ENCODE measurements around the gene ANKS1B. TPM values are rescaled to one million over a fixed set of nuclear protein-coding genes. Genes with fewer than 3 reads are reported as not detected.

Gene ANKS1B
- total RNA-seq, 1 experiment from 2014 or later, result 0.54 TPM

DNA sequence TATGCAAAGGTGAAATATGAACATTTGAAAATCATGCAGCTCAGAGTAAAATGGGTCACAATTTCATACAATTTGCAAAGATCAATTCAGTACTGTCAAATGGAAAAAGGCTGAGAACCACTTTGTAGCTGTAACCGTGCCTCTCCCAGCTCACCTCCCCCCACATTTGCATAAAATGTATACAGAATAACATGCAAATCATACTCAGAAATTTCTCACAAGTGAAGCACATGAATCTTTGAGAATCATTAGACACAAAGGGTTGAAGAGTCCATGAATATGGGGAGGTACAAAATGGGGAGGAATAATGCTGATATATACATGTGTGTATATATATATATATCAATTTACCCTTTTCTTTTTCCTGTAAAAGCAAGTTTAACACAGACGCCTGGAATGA is 1177.5 kb downstream of the ANKS1B start:
- Histone ChIP-seq H3K4me3 (replicated peaks in 1 of 2; ENCODE audit: low read depth in 1 of 2, low read length in 2 of 2) (no peak overlapping the region), H3K4me1 (ENCODE audit: control insufficient read depth in 1 of 2, insufficient read depth in 2 of 2, low read length in 2 of 2) (no peaks in the 10 kb centered on the region), H3K4me2 (ENCODE audit: low read length) (no peak overlapping the region), H3K27ac (ENCODE audit: low read depth, low read length) (no peak overlapping the region), H3K27me3 (ENCODE audit: insufficient read depth, low read length) (peaks cover 59% of the 10 kb centered on the region), H2AFZ (ENCODE audit: low read depth, low read length, poor library complexity, severe bottlenecking) (no peak overlapping the region), H3K9ac (ENCODE audit: low read length) (no peak overlapping the region), H3K79me2 (ENCODE audit: insufficient read depth, low read length) (no peaks in the 10 kb centered on the region), H3K36me3 (ENCODE audit: control insufficient read depth in 1 of 2, insufficient read depth in 2 of 2, low read length in 2 of 2) (no peaks in the 10 kb centered on the region), H3K9me2 (ENCODE audit: insufficient read depth) (no peaks in the 10 kb centered on the region), H3K9me3 (ENCODE audit: control insufficient read depth in 1 of 2, insufficient read depth in 1 of 2, low read depth in 1 of 2, low read length in 2 of 2) (no peaks in the 10 kb centered on the region), H4K20me1 (ENCODE audit: insufficient read depth) (no peaks in the 10 kb centered on the region)
- intact Hi-C loops (cut with micrococcal nuclease), result no loop called here
- no peak for TF ChIP-seq TCF7L2 (IDR thresholded peaks at IDR 0.05; ENCODE audit: borderline replicate concordance, extremely low read depth, insufficient read depth, insufficient read length)
- TF ChIP-seq JUND (IDR thresholded peaks at IDR 0.05), result no peak
- no peak for TF ChIP-seq SIN3A (IDR thresholded peaks at IDR 0.05; ENCODE audit: low read depth)
- TF ChIP-seq, protein P1, sequence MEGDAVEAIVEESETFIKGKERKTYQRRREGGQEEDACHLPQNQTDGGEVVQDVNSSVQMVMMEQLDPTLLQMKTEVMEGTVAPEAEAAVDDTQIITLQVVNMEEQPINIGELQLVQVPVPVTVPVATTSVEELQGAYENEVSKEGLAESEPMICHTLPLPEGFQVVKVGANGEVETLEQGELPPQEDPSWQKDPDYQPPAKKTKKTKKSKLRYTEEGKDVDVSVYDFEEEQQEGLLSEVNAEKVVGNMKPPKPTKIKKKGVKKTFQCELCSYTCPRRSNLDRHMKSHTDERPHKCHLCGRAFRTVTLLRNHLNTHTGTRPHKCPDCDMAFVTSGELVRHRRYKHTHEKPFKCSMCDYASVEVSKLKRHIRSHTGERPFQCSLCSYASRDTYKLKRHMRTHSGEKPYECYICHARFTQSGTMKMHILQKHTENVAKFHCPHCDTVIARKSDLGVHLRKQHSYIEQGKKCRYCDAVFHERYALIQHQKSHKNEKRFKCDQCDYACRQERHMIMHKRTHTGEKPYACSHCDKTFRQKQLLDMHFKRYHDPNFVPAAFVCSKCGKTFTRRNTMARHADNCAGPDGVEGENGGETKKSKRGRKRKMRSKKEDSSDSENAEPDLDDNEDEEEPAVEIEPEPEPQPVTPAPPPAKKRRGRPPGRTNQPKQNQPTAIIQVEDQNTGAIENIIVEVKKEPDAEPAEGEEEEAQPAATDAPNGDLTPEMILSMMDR (IDR thresholded peaks at IDR 0.05 in 2 of 3, conservative IDR thresholded peaks at IDR 0.05 in 1 of 3; ENCODE audit: borderline replicate concordance in 1 of 3, insufficient read depth in 1 of 3, low read depth in 2 of 3, low read length in 2 of 3), result no peak
- no peak for TF ChIP-seq POLR2A (IDR thresholded peaks at IDR 0.05; ENCODE audit: borderline replicate concordance, extremely low read depth, insufficient read depth, insufficient read length)
- no TSS peak for BruUV-seq (replicated peaks)
- CTCF ChIA-PET, result no interaction called here
- RAD21 ChIA-PET (ENCODE audit: low non-redundant PET in 1 of 2, low total read pairs in 2 of 2, uncharacterized antibody in 2 of 2, unreplicated experiment in 2 of 2), result no interaction called here
- DNase-seq (ENCODE audit: low read depth, low spot score) (no peak), ATAC-seq (no peak)
- POLR2A ChIA-PET, result no interaction called here

DNA sequence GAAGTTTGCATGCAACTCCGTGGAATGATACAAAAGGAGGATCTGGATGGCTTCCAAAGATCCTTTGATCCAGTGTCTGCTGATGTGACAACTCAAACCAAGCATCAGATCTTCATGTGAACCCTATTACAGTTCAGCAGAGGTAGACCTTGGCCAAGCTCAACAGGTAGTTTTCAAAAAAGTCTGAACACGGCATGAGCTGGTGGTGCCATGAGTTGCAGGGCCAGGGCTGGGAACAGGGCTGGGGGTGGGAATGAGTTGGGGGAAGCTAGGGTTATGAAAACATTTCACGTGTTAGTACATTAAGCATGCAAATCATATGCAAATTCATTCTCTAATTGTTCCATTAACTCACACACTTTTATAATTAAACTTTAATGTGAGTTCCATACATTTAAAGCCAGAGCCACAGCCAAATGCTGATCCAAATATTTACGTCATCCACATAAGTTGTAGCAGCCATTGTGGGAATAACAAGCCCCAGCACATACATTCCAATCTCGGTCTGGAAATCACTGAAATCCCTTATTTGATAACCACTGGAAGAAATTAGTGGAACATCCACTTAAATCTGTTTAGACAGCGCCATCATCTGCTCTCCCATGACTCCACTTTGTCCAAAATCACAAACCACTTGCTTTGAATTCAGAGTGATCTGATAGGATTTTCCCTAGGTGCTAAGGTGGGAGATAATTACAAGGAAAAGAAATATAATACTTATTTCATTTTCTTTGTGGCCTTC is 1181.1 kb downstream of the ANKS1B start:
- ChIA-PET POLR2A (no interaction called here), RAD21 (ENCODE audit: low non-redundant PET in 1 of 2, low total read pairs in 2 of 2, uncharacterized antibody in 2 of 2, unreplicated experiment in 2 of 2) (no interaction called here), CTCF (no interaction called here)
- peak; percentile 4 for DNase-seq (ENCODE audit: low read depth, low spot score)
- ATAC-seq, result no peak
- TF ChIP-seq ZNF274 (IDR thresholded peaks at IDR 0.05; ENCODE audit: low read depth, low read length), result no peak
- TF ChIP-seq, protein P2, sequence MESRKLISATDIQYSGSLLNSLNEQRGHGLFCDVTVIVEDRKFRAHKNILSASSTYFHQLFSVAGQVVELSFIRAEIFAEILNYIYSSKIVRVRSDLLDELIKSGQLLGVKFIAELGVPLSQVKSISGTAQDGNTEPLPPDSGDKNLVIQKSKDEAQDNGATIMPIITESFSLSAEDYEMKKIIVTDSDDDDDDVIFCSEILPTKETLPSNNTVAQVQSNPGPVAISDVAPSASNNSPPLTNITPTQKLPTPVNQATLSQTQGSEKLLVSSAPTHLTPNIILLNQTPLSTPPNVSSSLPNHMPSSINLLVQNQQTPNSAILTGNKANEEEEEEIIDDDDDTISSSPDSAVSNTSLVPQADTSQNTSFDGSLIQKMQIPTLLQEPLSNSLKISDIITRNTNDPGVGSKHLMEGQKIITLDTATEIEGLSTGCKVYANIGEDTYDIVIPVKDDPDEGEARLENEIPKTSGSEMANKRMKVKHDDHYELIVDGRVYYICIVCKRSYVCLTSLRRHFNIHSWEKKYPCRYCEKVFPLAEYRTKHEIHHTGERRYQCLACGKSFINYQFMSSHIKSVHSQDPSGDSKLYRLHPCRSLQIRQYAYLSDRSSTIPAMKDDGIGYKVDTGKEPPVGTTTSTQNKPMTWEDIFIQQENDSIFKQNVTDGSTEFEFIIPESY (IDR thresholded peaks at IDR 0.05; ENCODE audit: extremely low read depth, insufficient replicate concordance, low read length), result no peak
- TF ChIP-seq, protein P3, sequence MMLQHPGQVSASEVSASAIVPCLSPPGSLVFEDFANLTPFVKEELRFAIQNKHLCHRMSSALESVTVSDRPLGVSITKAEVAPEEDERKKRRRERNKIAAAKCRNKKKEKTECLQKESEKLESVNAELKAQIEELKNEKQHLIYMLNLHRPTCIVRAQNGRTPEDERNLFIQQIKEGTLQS (IDR thresholded peaks at IDR 0.05), result no peak
- 0 out of 2 replicates have a peak, but pooled peaks have one; percentile 22 for TF ChIP-seq RAD21 (IDR thresholded peaks at IDR 0.05; ENCODE audit: low read depth)
- no peak for TF ChIP-seq POLR2AphosphoS5 (IDR thresholded peaks at IDR 0.05; ENCODE audit: low read depth, low read length)
- H3K4me2 ChIP-seq (ENCODE audit: low read length), result no peak overlapping the region
- intact Hi-C loops (cut with micrococcal nuclease), result no loop called here
- H4K20me1 ChIP-seq (ENCODE audit: insufficient read depth), result no peaks in the 10 kb centered on the region
- no peaks in the 10 kb centered on the region for H3K36me3 ChIP-seq (ENCODE audit: control insufficient read depth in 1 of 2, insufficient read depth in 2 of 2, low read length in 2 of 2)
- H3K4me1 ChIP-seq (ENCODE audit: control insufficient read depth in 1 of 2, insufficient read depth in 2 of 2, low read length in 2 of 2), result no peaks in the 10 kb centered on the region
- H3K27ac ChIP-seq (ENCODE audit: low read depth, low read length), result no peak overlapping the region
- H2AFZ ChIP-seq (ENCODE audit: low read depth, low read length, poor library complexity, severe bottlenecking), result no peak overlapping the region
- BruUV-seq (replicated peaks), result no TSS peak
- H3K9ac ChIP-seq (ENCODE audit: low read length), result no peak overlapping the region
- H3K27me3 ChIP-seq (ENCODE audit: insufficient read depth, low read length), result peaks cover 59% of the 10 kb centered on the region
- no peaks in the 10 kb centered on the region for H3K9me2 ChIP-seq (ENCODE audit: insufficient read depth)
- H3K9me3 ChIP-seq (ENCODE audit: control insufficient read depth in 1 of 2, insufficient read depth in 1 of 2, low read depth in 1 of 2, low read length in 2 of 2), result no peaks in the 10 kb centered on the region
- H3K4me3 ChIP-seq (replicated peaks in 1 of 2; ENCODE audit: low read depth in 1 of 2, low read length in 2 of 2), result no peak overlapping the region
- H3K79me2 ChIP-seq (ENCODE audit: insufficient read depth, low read length), result no peaks in the 10 kb centered on the region

Measured in HCT116 (cell line).